ENCODE measurements around the gene AKNA.
A peak's percentile ranks its signal among the peaks of the same experiment; 100 is the strongest.

DNA sequence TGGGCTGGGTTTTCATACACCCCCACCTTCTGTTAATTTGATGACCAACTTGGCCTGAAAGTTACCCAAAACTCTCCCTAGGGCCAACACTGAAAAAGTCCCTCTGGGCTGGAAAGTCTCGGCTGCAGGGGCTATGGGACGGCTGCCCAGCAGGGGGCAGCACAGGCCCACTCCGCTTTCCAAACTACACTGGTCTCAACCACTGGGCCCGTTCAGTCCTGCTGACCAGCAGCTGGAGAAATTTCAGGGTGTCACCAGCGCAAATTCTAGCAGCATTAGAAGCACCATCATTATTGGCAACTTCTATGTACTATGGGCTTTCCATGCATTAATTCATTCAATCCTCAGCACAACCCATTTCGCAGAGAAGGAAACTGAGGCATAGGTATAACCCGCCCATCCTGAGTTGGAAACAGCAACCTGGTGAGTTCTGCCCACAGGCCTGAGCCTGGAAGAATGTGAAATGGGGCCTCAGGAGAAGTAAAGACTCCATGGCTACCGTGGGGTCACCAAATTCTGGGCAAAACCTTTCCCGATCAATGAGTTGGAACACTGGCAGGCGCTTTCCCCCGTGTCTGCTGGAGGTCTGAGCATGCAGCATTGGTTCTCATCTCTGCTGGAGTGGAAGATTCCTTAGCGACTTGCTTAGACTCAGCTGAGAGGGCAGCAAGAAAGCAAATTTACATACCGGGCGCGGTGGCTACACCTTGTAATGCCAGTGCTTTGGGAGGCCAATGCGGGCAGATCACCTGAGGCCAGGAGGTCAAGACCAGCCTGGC lies 48.5 kb downstream of the AKNA start:
- TF ChIP-seq, protein P1, sequence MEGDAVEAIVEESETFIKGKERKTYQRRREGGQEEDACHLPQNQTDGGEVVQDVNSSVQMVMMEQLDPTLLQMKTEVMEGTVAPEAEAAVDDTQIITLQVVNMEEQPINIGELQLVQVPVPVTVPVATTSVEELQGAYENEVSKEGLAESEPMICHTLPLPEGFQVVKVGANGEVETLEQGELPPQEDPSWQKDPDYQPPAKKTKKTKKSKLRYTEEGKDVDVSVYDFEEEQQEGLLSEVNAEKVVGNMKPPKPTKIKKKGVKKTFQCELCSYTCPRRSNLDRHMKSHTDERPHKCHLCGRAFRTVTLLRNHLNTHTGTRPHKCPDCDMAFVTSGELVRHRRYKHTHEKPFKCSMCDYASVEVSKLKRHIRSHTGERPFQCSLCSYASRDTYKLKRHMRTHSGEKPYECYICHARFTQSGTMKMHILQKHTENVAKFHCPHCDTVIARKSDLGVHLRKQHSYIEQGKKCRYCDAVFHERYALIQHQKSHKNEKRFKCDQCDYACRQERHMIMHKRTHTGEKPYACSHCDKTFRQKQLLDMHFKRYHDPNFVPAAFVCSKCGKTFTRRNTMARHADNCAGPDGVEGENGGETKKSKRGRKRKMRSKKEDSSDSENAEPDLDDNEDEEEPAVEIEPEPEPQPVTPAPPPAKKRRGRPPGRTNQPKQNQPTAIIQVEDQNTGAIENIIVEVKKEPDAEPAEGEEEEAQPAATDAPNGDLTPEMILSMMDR (IDR thresholded peaks at IDR 0.05; ENCODE audit: low read length) = peak; percentile 92
- TF ChIP-seq EZH2 (IDR thresholded peaks at IDR 0.05; ENCODE audit: borderline replicate concordance, low read length) = no peak

All from OCI-LY1 (cell line).